Tibial nerve (tissue), 4 donors: Measurements from ENCODE around the gene SAMD8. TPM values are rescaled to one million over a fixed set of nuclear protein-coding genes. Genes with fewer than 3 reads are reported as not detected.
A peak's percentile ranks its signal among the peaks of the same experiment; 100 is the strongest.
"Not testable (repeated sequence)": the region's sequence is repeated elsewhere in the genome, so short reads cannot be mapped to it uniquely, and the experiment has no call there.

Experiments used
- DNase-seq, 2 donors: peaks; one replicate each; pipeline ENCODE4 v3.0.0-alpha.2; 2019; ENCODE audit warnings: low spot score in 2 of 2
- H3K27ac ChIP-seq, 4 donors: fragments of 200-600 bp; sonication (generic) in 3 of 4; one replicate each; pipeline ENCODE4 v1.5.1; 2017 to 2019; ENCODE audit warnings: mild to moderate bottlenecking in 1 of 4
- H3K27me3 ChIP-seq, 2 donors: fragments of 200-600 bp; sonication (generic) in 1 of 2; one replicate each; pipeline versions ENCODE4 v1.5.1 to v1.6.0; 2017 to 2019
- H3K36me3 ChIP-seq, 3 donors: fragments of 200-600 bp; sonication (generic); one replicate each; pipeline ENCODE4 v1.5.1; 2018 to 2019
- H3K4me1 ChIP-seq, 4 donors: fragments of 200-600 bp; sonication (generic) in 3 of 4; one replicate each; pipeline ENCODE4 v1.5.1; 2017 to 2019
- H3K4me3 ChIP-seq, 4 donors: fragments of 200-600 bp; sonication (generic) in 3 of 4; one replicate each; pipeline ENCODE4 v1.5.1; 2017 to 2019; ENCODE audit warnings: mild to moderate bottlenecking in 1 of 4, moderate library complexity in 1 of 4
- H3K9me3 ChIP-seq, 4 donors: fragments of 200-600 bp; sonication (generic) in 3 of 4; one replicate each; pipeline ENCODE4 v1.5.1; 2017 to 2019
- EP300 ChIP-seq, 2 donors: sonication (generic); formaldehyde crosslinking; IDR thresholded peaks; one replicate each; pipeline ENCODE4 v1.6.1; 2017; ENCODE audit warnings: antibody characterized with exemption in 2 of 2, mild to moderate bottlenecking in 1 of 2
- POLR2A ChIP-seq, 2 donors: fragments of 450-650 bp; IDR thresholded peaks; one replicate each; pipeline ENCODE4 v1.6.1; 2017; ENCODE audit warnings: antibody characterized with exemption in 2 of 2, mild to moderate bottlenecking in 2 of 2, moderate library complexity in 2 of 2
- WGBS, 2 donors: methylation state at CpG; one replicate each; pipeline ENCODE4 v1.1.5; 2018; 5-methylcytosine and 5-hydroxymethylcytosine counted together
- total RNA-seq, 4 donors: library from RNA; depleted of rRNA; stranded (reverse); fragments of >200 nt; gene quantifications; one replicate each; pipeline ENCODE4 v1.1.0, GENCODE V29; 2016
- TF ChIP-seq, protein P1 (sequence below), 5 experiments: fragments of 200-600 bp in 3 of 5; fragments of 450-650 bp in 2 of 5; sonication (generic) in 3 of 5; IDR thresholded peaks; one replicate each; pipeline ENCODE4 v1.5.1; 2016 to 2019; ENCODE audit warnings: antibody characterized with exemption in 5 of 5, mild to moderate bottlenecking in 3 of 5, moderate library complexity in 2 of 5

SAMD8 gene
- total RNA-seq, 4 donors from 2014 or later: 46.5 to 62.0 (median 56.7) TPM

- H3K4me3 ChIP-seq: peak overlapping the region in 1 of 4 donors; percentile 99
- H3K27ac ChIP-seq: peak overlapping the region in 1 of 4 donors; percentile 100
- H3K27me3 ChIP-seq: no peaks in the 10 kb centered on the region
- 76 to 80% methylated on average over 6 of the region's 6 CpGs for WGBS, 2 donors
- DNase-seq: no peak
- H3K9me3 ChIP-seq: no peaks in the 10 kb centered on the region
- H3K4me1 ChIP-seq: peaks cover 5 to 63% (median 19%) of the 10 kb centered on the region in 4 donors
- H3K36me3 ChIP-seq: peaks cover 4 to 48% (median 5%) of the 10 kb centered on the region in 3 donors
- TF ChIP-seq, protein P1, sequence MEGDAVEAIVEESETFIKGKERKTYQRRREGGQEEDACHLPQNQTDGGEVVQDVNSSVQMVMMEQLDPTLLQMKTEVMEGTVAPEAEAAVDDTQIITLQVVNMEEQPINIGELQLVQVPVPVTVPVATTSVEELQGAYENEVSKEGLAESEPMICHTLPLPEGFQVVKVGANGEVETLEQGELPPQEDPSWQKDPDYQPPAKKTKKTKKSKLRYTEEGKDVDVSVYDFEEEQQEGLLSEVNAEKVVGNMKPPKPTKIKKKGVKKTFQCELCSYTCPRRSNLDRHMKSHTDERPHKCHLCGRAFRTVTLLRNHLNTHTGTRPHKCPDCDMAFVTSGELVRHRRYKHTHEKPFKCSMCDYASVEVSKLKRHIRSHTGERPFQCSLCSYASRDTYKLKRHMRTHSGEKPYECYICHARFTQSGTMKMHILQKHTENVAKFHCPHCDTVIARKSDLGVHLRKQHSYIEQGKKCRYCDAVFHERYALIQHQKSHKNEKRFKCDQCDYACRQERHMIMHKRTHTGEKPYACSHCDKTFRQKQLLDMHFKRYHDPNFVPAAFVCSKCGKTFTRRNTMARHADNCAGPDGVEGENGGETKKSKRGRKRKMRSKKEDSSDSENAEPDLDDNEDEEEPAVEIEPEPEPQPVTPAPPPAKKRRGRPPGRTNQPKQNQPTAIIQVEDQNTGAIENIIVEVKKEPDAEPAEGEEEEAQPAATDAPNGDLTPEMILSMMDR (IDR thresholded peaks at IDR 0.05): no peak
- no peak for TF ChIP-seq POLR2A (IDR thresholded peaks at IDR 0.05)
- TF ChIP-seq EP300 (IDR thresholded peaks at IDR 0.05): no peak
Measured at GRCh38 chr10:75212343-75212742, 100.9 kb downstream of the SAMD8 start.

- Histone ChIP-seq H3K4me1 (peaks cover 0 to 62% (median 11%) of the 10 kb centered on the region in 4 donors), H3K9me3 (no peaks in the 10 kb centered on the region), H3K27ac (no peak overlapping the region), H3K36me3 (peaks cover 2 to 91% (median 26%) of the 10 kb centered on the region in 3 donors), H3K4me3 (no peak overlapping the region), H3K27me3 (no peaks in the 10 kb centered on the region)
- TF ChIP-seq, protein P1 (IDR thresholded peaks at IDR 0.05): no peak
- TF ChIP-seq POLR2A (IDR thresholded peaks at IDR 0.05): no peak
- no peak for TF ChIP-seq EP300 (IDR thresholded peaks at IDR 0.05)
- 85 to 90% methylated on average over 4 of the region's 4 CpGs for WGBS, 2 donors
- no peak for DNase-seq
Measured at GRCh38 chr10:75220274-75220673, 108.8 kb downstream of the SAMD8 start.

DNA sequence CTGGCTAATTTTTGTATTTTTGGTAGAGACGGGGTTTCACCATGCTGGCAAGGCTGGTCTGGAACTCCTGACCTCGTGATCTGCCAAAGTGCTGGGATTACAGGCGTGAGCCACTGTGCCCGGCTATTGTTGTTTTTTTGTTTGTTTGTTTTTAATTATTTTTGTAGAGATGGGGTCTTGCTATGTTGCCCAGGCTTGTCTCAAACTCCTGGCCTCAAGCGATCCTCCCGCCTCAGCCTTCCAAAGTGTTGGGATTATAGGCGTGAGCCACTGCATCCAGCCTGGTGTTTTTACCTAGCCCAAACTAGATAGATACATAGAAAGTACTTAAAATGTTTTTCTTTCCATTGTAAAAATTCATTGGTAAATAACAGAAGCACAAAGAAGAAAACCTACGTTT, 110.0 kb downstream of the SAMD8 start:
- 91 to 93% methylated on average over 8 of the region's 8 CpGs for WGBS, 2 donors
- DNase-seq, H3K27ac ChIP-seq, H3K4me3 ChIP-seq, H3K27me3 ChIP-seq, H3K9me3 ChIP-seq: not testable (repeated sequence)
- H3K4me1 ChIP-seq: peaks cover 0 to 62% (median 22%) of the 10 kb centered on the region in 4 donors
- peaks cover 2 to 79% (median 26%) of the 10 kb centered on the region in 3 donors for H3K36me3 ChIP-seq

- Histone ChIP-seq H3K27me3 (no peaks in the 10 kb centered on the region), H3K4me3 (no peak overlapping the region), H3K36me3 (peaks cover 2 to 66% (median 14%) of the 10 kb centered on the region in 3 donors), H3K4me1 (peaks cover 0 to 67% (median 35%) of the 10 kb centered on the region in 4 donors), H3K27ac (peak overlapping the region in 2 of 4 donors; percentile 81 to 85), H3K9me3 (no peaks in the 10 kb centered on the region)
- no peak for TF ChIP-seq POLR2A (IDR thresholded peaks at IDR 0.05)
- TF ChIP-seq, protein P1 (IDR thresholded peaks at IDR 0.05): no peak
- TF ChIP-seq EP300 (IDR thresholded peaks at IDR 0.05): no peak
- DNase-seq: no peak
- 59% methylated on average over 2 of the region's 2 CpGs for WGBS, 2 donors
Measured at GRCh38 chr10:75223507-75223906, 112.1 kb downstream of the SAMD8 start.

- DNase-seq: no peak
- peaks cover 0 to 75% (median 37%) of the 10 kb centered on the region in 4 donors for H3K4me1 ChIP-seq
- no peak for TF ChIP-seq POLR2A (IDR thresholded peaks at IDR 0.05)
- no peak for TF ChIP-seq EP300 (IDR thresholded peaks at IDR 0.05)
- TF ChIP-seq, protein P1 (IDR thresholded peaks at IDR 0.05): no peak
- no peaks in the 10 kb centered on the region for H3K9me3 ChIP-seq
- H3K4me3 ChIP-seq: no peak overlapping the region
- peak overlapping the region; percentile 69 to 85 (median 78) for H3K27ac ChIP-seq
- 18 to 30% methylated on average over 2 of the region's 2 CpGs for WGBS, 2 donors
- no peaks in the 10 kb centered on the region for H3K27me3 ChIP-seq
- peaks cover 0 to 47% (median 4%) of the 10 kb centered on the region in 3 donors for H3K36me3 ChIP-seq
Measured at GRCh38 chr10:75226095-75226494, 114.6 kb downstream of the SAMD8 start.
